Measurements from ENCODE around the gene DNLZ. TPM values are rescaled to one million over a fixed set of nuclear protein-coding genes. Genes with fewer than 3 reads are reported as not detected.

Gene DNLZ
- total RNA-seq, 8 experiments from 2014 or later: 6.8 to 17.3 (median 13.5) TPM

DNA sequence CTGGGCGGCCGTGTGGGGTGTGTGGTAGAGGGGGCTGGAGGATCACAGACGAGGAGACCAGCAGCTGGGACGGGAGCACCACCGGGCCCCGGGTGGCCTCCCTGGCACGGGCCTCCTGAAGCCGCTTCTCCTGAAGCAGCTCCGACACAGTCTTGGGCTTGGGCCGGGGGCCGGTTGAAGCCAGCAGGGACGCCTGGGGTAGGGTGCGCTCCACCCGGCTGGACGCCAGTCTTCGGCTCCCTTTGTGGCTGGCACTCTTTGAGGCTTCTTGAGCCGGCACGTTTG, 15.4 kb upstream of the DNLZ start:
- no peak overlapping the region for H3K4me3 ChIP-seq
- no peak overlapping the region for H3K27ac ChIP-seq
- H3K4me1 ChIP-seq (replicated peaks in 1 of 2): peaks cover 1 to 3% of the 10 kb centered on the region in 2 donors
- WGBS, 10 experiments: 76% methylated on average over 3 of the region's 18 CpGs; no CpG with 5 or more reads in 9 of the 10 experiments
- peak in 1 of 8 experiments; percentile 2 for ATAC-seq (replicated peaks in 6 of 8)
- in situ Hi-C loops (cut with MboI; ENCODE audit: low pct_unique_long_range_greater_than_20kb in 2 of 9, low sequenced_read_pairs in 9 of 9, unreplicated experiment in 9 of 9): no loop called here

GRCh38 chr9:136378170-136379002, 14.8 kb upstream of the DNLZ start:
- WGBS, 10 experiments: no CpG with 5 or more reads among the region's 28 CpGs
- ATAC-seq (replicated peaks in 6 of 8): peak in 2 of 8 experiments; percentile 3 to 9
- H3K27ac ChIP-seq: no peak overlapping the region
- no peak overlapping the region for H3K4me3 ChIP-seq
- in situ Hi-C loops (cut with MboI; ENCODE audit: low pct_unique_long_range_greater_than_20kb in 2 of 9, low sequenced_read_pairs in 9 of 9, unreplicated experiment in 9 of 9): no loop called here
- H3K4me1 ChIP-seq (replicated peaks in 1 of 2): peaks cover 7 to 9% of the 10 kb centered on the region in 2 donors

DNA sequence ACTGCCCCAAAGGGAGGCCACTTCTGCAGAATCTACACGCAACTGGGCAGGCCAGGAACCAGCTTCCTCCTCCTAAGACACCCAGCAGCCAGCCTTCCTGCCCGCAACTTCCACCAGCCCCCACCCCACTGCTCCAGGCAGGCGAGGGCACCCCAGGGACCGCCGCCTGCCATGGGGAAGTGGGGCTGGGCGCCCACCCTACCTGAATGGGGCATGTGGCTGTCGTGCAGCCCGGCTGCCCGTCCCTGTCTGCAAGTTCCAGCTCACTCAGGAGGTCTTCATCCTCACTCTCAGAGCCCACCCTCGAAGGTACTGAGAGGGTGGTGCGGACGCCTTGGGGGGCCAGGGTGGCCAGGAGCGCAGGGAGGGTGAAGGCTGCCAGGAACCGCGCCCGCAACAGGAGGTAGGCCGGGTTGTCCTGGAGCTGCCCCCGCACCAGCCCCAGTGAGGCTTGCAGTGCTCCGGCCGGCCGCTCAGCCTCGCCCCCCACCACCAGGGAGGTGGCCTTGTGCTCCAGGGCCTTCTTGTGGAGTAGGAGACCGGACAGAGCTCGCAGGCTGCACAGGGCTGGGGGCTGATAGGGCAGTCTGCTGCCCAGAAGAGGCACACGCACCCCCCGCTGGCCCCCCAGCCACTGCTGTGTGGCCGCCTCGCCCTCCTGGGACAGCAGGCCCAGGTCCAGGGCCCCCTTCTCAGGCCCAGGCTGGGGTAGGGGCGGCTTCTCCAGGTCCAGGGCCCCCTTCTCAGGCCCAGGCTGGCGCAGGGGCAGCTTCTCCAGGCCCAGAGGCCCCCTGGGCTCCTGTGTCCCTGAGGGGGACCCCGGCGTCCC, 14.0 kb upstream of the DNLZ start:
- ATAC-seq (replicated peaks in 6 of 8): no peak
- WGBS, 10 experiments: 90 to 94% (median 93%) methylated on average over 2 to 3 of the region's 32 CpGs; no CpG with 5 or more reads in 7 of the 10 experiments
- in situ Hi-C loops (cut with MboI; ENCODE audit: low pct_unique_long_range_greater_than_20kb in 2 of 9, low sequenced_read_pairs in 9 of 9, unreplicated experiment in 9 of 9): no loop called here
- Histone ChIP-seq H3K4me3 (no peak overlapping the region), H3K4me1 (replicated peaks in 1 of 2) (peaks cover 15 to 17% of the 10 kb centered on the region in 2 donors), H3K27ac (no peak overlapping the region)

- 81 to 100% (median 100%) methylated on average over 1 to 4 of the region's 8 CpGs; no CpG with 5 or more reads in 7 of the 10 experiments for WGBS, 10 experiments
- peaks cover 22 to 25% of the 10 kb centered on the region in 2 donors for H3K4me1 ChIP-seq (replicated peaks in 1 of 2)
- no peak for ATAC-seq (replicated peaks in 6 of 8)
- no peak overlapping the region for H3K4me3 ChIP-seq
- in situ Hi-C loops (cut with MboI; ENCODE audit: low pct_unique_long_range_greater_than_20kb in 2 of 9, low sequenced_read_pairs in 9 of 9, unreplicated experiment in 9 of 9): no loop called here
- H3K27ac ChIP-seq: no peak overlapping the region
Measured at GRCh38 chr9:136376457-136376856, 12.9 kb upstream of the DNLZ start.

DNA sequence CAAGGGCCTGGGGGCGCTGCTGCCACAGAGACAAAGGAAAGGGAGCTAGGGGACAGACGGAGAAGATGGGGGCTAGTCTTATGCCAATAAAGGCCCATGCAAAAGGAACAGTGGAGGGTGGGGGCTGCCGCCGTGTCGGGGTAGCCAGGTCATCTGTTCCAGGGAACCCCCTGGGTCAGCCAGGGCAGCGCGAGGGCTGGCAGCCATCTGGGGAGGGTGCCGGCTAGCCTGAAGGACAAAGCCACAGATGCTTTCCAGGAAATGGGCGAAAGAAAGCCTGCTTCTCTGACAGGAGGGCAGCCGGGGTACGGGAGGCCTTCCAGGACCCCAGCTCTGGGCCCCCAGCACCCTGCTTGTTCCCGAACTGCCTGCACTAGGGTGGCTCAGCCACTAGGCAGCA, 11.6 kb upstream of the DNLZ start:
- Histone ChIP-seq H3K4me3 (no peak overlapping the region), H3K27ac (no peak overlapping the region), H3K4me1 (replicated peaks in 1 of 2) (peaks cover 22 to 25% of the 10 kb centered on the region in 2 donors)
- in situ Hi-C loops (cut with MboI; ENCODE audit: low pct_unique_long_range_greater_than_20kb in 2 of 9, low sequenced_read_pairs in 9 of 9, unreplicated experiment in 9 of 9): no loop called here
- ATAC-seq (replicated peaks in 6 of 8): no peak
- 83 to 100% (median 94%) methylated on average over 1 to 9 of the region's 12 CpGs; no CpG with 5 or more reads in 5 of the 10 experiments for WGBS, 10 experiments

DNA sequence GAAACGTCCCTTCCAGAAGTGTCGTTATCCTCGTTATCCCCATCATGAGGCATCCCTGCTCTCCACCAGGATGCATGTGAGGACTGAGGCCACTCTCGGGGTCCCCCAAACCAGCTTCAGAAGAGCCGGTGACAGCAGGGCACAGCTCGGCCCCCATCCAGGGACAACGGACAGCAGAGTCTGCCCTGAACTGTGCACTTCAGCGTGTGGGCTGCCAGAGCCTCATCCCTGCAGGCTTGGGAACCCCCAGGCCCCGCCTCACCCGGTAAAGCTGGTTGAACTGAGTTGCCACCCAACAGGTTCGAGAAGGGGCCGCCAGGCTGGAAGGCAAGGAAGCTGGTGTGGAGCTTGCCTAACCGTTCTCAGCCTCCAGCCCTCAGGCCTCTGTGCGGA, 10.6 kb upstream of the DNLZ start:
- no peak overlapping the region for H3K4me3 ChIP-seq
- ATAC-seq (replicated peaks in 6 of 8): no peak
- H3K27ac ChIP-seq: peak overlapping the region; percentile 68 to 75
- in situ Hi-C loops (cut with MboI; ENCODE audit: low pct_unique_long_range_greater_than_20kb in 2 of 9, low sequenced_read_pairs in 9 of 9, unreplicated experiment in 9 of 9): no loop called here
- peaks cover 22 to 25% of the 10 kb centered on the region in 2 donors for H3K4me1 ChIP-seq (replicated peaks in 1 of 2)
- WGBS, 10 experiments: 80 to 100% (median 100%) methylated on average over 1 to 2 of the region's 14 CpGs; no CpG with 5 or more reads in 7 of the 10 experiments

DNA sequence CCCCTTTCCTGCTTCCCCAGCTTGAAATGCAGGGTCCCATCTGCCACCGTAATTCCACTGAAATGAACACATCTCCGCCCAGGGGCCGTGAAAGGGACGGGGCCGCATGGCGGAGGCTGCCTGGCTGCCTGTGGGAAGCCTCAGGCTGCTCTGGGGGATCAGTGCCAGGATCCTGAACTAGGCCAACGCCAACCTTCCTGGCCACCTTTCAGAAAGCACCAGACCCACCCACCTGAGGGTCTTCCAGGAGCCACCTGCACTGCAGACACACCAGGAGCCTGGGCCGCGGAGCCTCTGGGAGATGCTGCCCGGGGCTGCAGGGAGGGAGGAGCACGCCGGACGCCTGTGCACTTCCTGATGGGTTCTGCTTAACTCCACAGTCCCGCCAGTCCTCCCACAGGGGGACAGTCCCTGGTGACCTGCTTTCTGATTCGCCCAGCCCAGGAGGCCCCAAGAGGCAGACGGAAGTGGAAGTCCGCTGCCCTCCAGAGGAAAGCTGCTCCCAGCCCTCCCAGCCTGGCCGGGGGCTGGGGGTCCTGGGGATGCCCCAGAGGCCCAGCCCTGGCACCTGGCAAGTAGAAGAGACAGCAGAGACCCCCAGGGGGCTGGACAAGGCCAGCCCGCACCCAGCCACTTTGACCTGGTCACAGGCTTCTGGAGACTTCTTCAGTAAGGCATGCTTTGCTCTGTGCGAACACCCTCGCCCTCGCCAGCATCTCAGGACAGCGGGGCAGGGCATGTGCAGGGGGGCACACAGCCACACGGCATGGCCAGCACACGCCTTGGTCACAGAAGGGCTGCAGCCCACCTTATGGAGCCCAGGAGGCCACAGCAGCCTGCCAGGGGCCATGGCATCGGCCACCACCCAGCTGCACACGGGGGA, 10.0 kb upstream of the DNLZ start, which contains the start of gene CARD9:
CARD9 (minus strand) TSS at position 370 of the 883 bp plus-strand sequence. CDS start 1,591 bp downstream, outside the sequence.
- Histone ChIP-seq H3K27ac (peak within 1 kb of the TSS; percentile 68 to 75), H3K4me1 (replicated peaks in 1 of 2) (peaks cover 22 to 25% of the 10 kb centered on the region in 2 donors), H3K4me3 (no peak within 1 kb of the TSS)
- ATAC-seq (replicated peaks in 6 of 8): peak in 6 of 8 experiments; percentile 6 to 42 (median 14)
- in situ Hi-C loops (cut with MboI; ENCODE audit: low pct_unique_long_range_greater_than_20kb in 2 of 9, low sequenced_read_pairs in 9 of 9, unreplicated experiment in 9 of 9): no loop called here
- 0 to 81% (median 80%) methylated on average over 1 to 8 of the region's 27 CpGs; no CpG with 5 or more reads in 7 of the 10 experiments for WGBS, 10 experiments

GRCh38 chr9:136372561-136373299, 9.2 kb upstream of the DNLZ start:
- Histone ChIP-seq H3K4me1 (replicated peaks in 1 of 2) (peaks cover 22 to 25% of the 10 kb centered on the region in 2 donors), H3K4me3 (no peak overlapping the region), H3K27ac (peak overlapping the region; percentile 68 to 75)
- in situ Hi-C loops (cut with MboI; ENCODE audit: low pct_unique_long_range_greater_than_20kb in 2 of 9, low sequenced_read_pairs in 9 of 9, unreplicated experiment in 9 of 9): no loop called here
- 4 to 52% (median 20%) methylated on average over 1 to 7 of the region's 21 CpGs; no CpG with 5 or more reads in 5 of the 10 experiments for WGBS, 10 experiments
- ATAC-seq (replicated peaks in 6 of 8): peak; percentile 65 to 88 (median 82)

GRCh38 chr9:136372006-136372405, 8.5 kb upstream of the DNLZ start:
- peak in 2 of 8 experiments; percentile 0 to 1 for ATAC-seq (replicated peaks in 6 of 8)
- H3K4me3 ChIP-seq: no peak overlapping the region
- WGBS, 10 experiments: 67 to 92% methylated on average over 3 to 5 of the region's 21 CpGs; no CpG with 5 or more reads in 8 of the 10 experiments
- in situ Hi-C loops (cut with MboI; ENCODE audit: low pct_unique_long_range_greater_than_20kb in 2 of 9, low sequenced_read_pairs in 9 of 9, unreplicated experiment in 9 of 9): no loop called here
- peaks cover 22 to 25% of the 10 kb centered on the region in 2 donors for H3K4me1 ChIP-seq (replicated peaks in 1 of 2)
- peak overlapping the region; percentile 68 to 75 for H3K27ac ChIP-seq

DNA sequence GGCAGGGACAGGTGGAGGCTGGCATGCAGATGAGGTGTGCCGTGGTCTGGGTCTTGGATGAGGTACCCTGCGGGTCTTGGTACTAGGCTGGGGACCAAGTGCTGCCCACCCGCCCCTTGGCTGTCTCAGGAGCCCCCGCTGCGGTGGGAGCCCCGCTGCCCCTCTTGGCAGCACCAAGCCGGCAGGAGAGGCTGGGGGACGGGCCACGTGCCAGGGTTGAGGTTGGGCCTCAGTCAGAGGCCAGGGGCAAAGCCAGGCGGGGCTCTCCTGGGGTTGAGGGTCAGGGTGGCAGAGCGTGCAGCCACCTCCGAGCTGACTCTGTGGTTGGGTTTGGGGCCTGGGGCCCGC, 8.0 kb upstream of the DNLZ start:
- ATAC-seq (replicated peaks in 6 of 8): no peak

DNA sequence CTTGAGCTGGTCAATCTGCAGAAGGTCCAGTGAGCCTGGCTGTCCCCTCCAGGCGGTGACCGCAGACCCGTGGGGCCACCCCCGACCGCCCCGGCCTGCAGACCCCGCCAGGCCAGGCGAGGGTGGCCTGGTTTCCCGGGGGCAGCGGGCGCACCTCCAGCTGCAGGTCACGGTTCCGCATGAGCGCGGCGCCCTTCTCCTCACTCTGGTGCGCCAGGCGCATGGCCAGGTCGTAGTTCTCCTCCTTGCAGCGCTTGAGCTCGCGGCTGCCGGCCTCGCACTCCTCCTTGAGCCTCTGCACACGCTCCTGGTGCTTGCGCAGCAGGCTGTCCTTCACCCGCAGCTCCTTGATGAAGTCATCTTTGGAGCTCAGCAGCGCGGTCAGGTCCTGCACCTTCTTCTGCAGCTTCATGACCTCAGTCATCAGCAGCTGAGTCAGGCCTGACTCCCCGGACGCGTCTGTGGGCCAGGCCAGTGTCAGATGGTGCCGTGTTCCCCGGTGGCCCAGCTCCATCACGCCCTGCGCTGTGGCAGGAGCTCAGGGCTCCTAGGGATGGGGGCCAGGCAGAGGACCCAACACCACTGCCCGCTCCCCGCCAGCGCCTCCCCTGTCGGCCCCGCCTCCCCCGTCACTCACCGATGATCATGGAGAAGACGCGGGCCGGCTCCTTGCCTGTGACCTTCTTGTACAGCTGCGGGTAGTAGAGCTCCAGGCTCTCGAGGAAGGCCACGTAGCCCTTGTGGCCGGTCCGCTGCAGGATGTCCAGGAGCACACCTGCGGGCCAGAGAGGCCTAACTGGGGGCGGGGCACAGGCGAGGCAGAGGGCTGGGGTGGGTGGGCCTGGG, 7.4 kb upstream of the DNLZ start:
- Histone ChIP-seq H3K27ac (no peak overlapping the region), H3K4me3 (no peak overlapping the region), H3K4me1 (replicated peaks in 1 of 2) (peaks cover 22 to 25% of the 10 kb centered on the region in 2 donors)
- in situ Hi-C loops (cut with MboI; ENCODE audit: low pct_unique_long_range_greater_than_20kb in 2 of 9, low sequenced_read_pairs in 9 of 9, unreplicated experiment in 9 of 9): no loop called here
- ATAC-seq (replicated peaks in 6 of 8): peak in 2 of 8 experiments; percentile 6 to 26
- 96 to 100% methylated on average over 1 to 9 of the region's 54 CpGs; no CpG with 5 or more reads in 8 of the 10 experiments for WGBS, 10 experiments

More for the DNA sequence above, 8.0 kb upstream of the DNLZ start:
- no peak overlapping the region for H3K4me3 ChIP-seq
- H3K27ac ChIP-seq: peak overlapping the region; percentile 68 to 75
- peaks cover 22 to 25% of the 10 kb centered on the region in 2 donors for H3K4me1 ChIP-seq (replicated peaks in 1 of 2)
- in situ Hi-C loops (cut with MboI; ENCODE audit: low pct_unique_long_range_greater_than_20kb in 2 of 9, low sequenced_read_pairs in 9 of 9, unreplicated experiment in 9 of 9): no loop called here
- WGBS, 10 experiments: no CpG with 5 or more reads among the region's 13 CpGs

All from motor neuron (in vitro differentiated cells).